ENCODE measurements around the gene CAMTA1.

The CAMTA1 gene

DNA sequence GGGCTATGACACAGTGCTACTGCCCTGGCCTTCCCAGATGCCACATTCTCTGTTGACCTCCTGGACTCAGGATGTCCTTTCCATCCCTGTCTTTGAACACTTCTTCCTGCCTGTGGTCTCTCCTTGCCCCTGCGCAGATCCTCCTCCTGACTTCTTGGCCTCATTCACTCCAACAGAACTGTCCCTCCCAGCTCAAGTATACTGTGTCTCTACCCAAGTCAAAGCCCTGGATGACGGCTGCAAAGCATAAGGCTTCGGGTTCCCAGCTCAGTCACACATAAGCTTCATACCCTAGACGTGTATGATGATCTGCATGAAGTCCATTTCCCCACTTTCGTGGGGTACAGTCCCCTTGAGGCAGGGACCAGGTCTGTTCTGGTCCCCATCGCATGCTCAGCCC lies 657.7 kb downstream of the CAMTA1 start:
- H3K36me3 ChIP-seq (ENCODE audit: low read depth): no peaks in the 10 kb centered on the region
- no peak overlapping the region for H3K27ac ChIP-seq (ENCODE audit: poor library complexity, severe bottlenecking)
- H3K9me3 ChIP-seq (ENCODE audit: severe bottlenecking): no peaks in the 10 kb centered on the region
- no peak for TF ChIP-seq CTCF (IDR thresholded peaks at IDR 0.05; ENCODE audit: poor library complexity, severe bottlenecking)
- H3K4me3 ChIP-seq (ENCODE audit: severe bottlenecking): no peak overlapping the region
- ATAC-seq (ENCODE audit: low read depth) (no peak), DNase-seq (ENCODE audit: low spot score) (no peak)
- no peaks in the 10 kb centered on the region for H3K4me1 ChIP-seq (ENCODE audit: insufficient read depth, poor library complexity, severe bottlenecking)
- H3K27me3 ChIP-seq (ENCODE audit: insufficient read depth, poor library complexity, severe bottlenecking): no peaks in the 10 kb centered on the region

DNA sequence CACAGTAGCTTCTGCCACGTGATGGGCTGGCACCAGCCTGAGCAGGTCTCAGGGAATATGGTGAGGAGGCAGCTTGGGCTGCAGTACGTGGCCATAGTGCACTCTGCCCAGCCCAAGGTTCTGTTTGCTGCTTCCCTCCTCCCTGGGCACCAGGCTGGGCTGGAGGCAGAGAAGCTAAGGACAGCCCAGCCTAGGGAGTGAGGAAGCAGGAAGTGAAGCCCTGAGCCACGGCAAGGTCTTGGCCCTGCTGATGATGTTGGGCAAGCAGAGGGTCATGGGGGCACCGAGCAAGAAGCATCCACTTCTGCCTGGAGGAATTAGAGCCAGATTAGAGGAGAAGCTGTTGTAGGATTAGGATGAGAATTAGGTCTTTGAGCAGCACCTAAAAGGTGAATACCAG lies 659.1 kb downstream of the CAMTA1 start:
- H3K27me3 ChIP-seq (ENCODE audit: insufficient read depth, poor library complexity, severe bottlenecking): no peaks in the 10 kb centered on the region
- no peak overlapping the region for H3K4me3 ChIP-seq (ENCODE audit: severe bottlenecking)
- no peaks in the 10 kb centered on the region for H3K9me3 ChIP-seq (ENCODE audit: severe bottlenecking)
- DNase-seq (ENCODE audit: low spot score): no peak
- H3K4me1 ChIP-seq (ENCODE audit: insufficient read depth, poor library complexity, severe bottlenecking): no peaks in the 10 kb centered on the region
- ATAC-seq (ENCODE audit: low read depth): no peak
- no peak for TF ChIP-seq CTCF (IDR thresholded peaks at IDR 0.05; ENCODE audit: poor library complexity, severe bottlenecking)
- H3K36me3 ChIP-seq (ENCODE audit: low read depth): no peaks in the 10 kb centered on the region
- H3K27ac ChIP-seq (ENCODE audit: poor library complexity, severe bottlenecking): no peak overlapping the region

GRCh38 chr1:7447093-7447492 lies 661.8 kb downstream of the CAMTA1 start:
- H3K4me1 ChIP-seq (ENCODE audit: insufficient read depth, poor library complexity, severe bottlenecking): no peaks in the 10 kb centered on the region
- no peak overlapping the region for H3K27ac ChIP-seq (ENCODE audit: poor library complexity, severe bottlenecking)
- ATAC-seq (ENCODE audit: low read depth) (no peak), DNase-seq (ENCODE audit: low spot score) (no peak)
- H3K36me3 ChIP-seq (ENCODE audit: low read depth): no peaks in the 10 kb centered on the region
- no peak overlapping the region for H3K4me3 ChIP-seq (ENCODE audit: severe bottlenecking)
- TF ChIP-seq CTCF (IDR thresholded peaks at IDR 0.05; ENCODE audit: poor library complexity, severe bottlenecking): no peak
- H3K9me3 ChIP-seq (ENCODE audit: severe bottlenecking): no peaks in the 10 kb centered on the region
- no peaks in the 10 kb centered on the region for H3K27me3 ChIP-seq (ENCODE audit: insufficient read depth, poor library complexity, severe bottlenecking)

GRCh38 chr1:7447736-7448135 lies 662.5 kb downstream of the CAMTA1 start:
- Histone ChIP-seq H3K36me3 (ENCODE audit: low read depth) (no peaks in the 10 kb centered on the region), H3K4me1 (ENCODE audit: insufficient read depth, poor library complexity, severe bottlenecking) (no peaks in the 10 kb centered on the region), H3K27me3 (ENCODE audit: insufficient read depth, poor library complexity, severe bottlenecking) (no peaks in the 10 kb centered on the region), H3K9me3 (ENCODE audit: severe bottlenecking) (no peaks in the 10 kb centered on the region), H3K4me3 (ENCODE audit: severe bottlenecking) (no peak overlapping the region), H3K27ac (ENCODE audit: poor library complexity, severe bottlenecking) (no peak overlapping the region)
- DNase-seq (ENCODE audit: low spot score): no peak
- ATAC-seq (ENCODE audit: low read depth): no peak
- no peak for TF ChIP-seq CTCF (IDR thresholded peaks at IDR 0.05; ENCODE audit: poor library complexity, severe bottlenecking)

GRCh38 chr1:7448986-7449385 lies 663.7 kb downstream of the CAMTA1 start:
- TF ChIP-seq CTCF (IDR thresholded peaks at IDR 0.05; ENCODE audit: poor library complexity, severe bottlenecking): no peak
- Histone ChIP-seq H3K27ac (ENCODE audit: poor library complexity, severe bottlenecking) (no peak overlapping the region), H3K4me3 (ENCODE audit: severe bottlenecking) (no peak overlapping the region), H3K4me1 (ENCODE audit: insufficient read depth, poor library complexity, severe bottlenecking) (no peaks in the 10 kb centered on the region), H3K36me3 (ENCODE audit: low read depth) (no peaks in the 10 kb centered on the region), H3K27me3 (ENCODE audit: insufficient read depth, poor library complexity, severe bottlenecking) (no peaks in the 10 kb centered on the region), H3K9me3 (ENCODE audit: severe bottlenecking) (no peaks in the 10 kb centered on the region)
- ATAC-seq (ENCODE audit: low read depth) (no peak), DNase-seq (ENCODE audit: low spot score) (no peak)

Measured in RWPE2 (cell line).